Measurements from ENCODE around the gene C2orf74. TPM values are rescaled to one million over a fixed set of nuclear protein-coding genes. Genes with fewer than 3 reads are reported as not detected.
A peak's percentile ranks its signal among the peaks of the same experiment; 100 is the strongest.
"Not testable (repeated sequence)": the region's sequence is repeated elsewhere in the genome, so short reads cannot be mapped to it uniquely, and the experiment has no call there.

The C2orf74 gene
- total RNA-seq, 1 donor = 8.0 TPM

DNA sequence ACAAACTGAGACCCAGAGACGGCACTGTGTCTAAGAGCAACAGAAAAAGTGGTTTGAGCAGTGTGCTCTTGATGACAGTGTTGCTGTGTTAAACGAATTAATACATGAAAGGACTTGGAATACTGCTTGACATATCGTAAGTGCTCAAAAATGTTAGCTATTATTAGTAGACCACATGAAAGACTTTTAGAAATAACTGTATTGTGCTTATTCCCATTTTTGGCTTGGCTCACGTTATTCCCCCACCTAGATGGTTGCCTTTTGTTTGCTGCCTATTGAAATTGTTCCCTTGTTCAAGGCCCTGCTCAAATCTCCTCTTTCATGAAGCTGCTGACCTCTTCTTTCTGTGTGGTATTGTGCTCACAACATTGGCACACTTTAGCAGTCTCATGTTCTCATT, 27.8 kb upstream of the C2orf74 start:
- TF ChIP-seq, protein P1, sequence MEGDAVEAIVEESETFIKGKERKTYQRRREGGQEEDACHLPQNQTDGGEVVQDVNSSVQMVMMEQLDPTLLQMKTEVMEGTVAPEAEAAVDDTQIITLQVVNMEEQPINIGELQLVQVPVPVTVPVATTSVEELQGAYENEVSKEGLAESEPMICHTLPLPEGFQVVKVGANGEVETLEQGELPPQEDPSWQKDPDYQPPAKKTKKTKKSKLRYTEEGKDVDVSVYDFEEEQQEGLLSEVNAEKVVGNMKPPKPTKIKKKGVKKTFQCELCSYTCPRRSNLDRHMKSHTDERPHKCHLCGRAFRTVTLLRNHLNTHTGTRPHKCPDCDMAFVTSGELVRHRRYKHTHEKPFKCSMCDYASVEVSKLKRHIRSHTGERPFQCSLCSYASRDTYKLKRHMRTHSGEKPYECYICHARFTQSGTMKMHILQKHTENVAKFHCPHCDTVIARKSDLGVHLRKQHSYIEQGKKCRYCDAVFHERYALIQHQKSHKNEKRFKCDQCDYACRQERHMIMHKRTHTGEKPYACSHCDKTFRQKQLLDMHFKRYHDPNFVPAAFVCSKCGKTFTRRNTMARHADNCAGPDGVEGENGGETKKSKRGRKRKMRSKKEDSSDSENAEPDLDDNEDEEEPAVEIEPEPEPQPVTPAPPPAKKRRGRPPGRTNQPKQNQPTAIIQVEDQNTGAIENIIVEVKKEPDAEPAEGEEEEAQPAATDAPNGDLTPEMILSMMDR (IDR thresholded peaks at IDR 0.05; ENCODE audit: insufficient read depth, low read length) = no peak
- H3K4me3 ChIP-seq (ENCODE audit: low read depth, low read length) = no peak overlapping the region
- DNase-seq (ENCODE audit: low read depth) = no peak

DNA sequence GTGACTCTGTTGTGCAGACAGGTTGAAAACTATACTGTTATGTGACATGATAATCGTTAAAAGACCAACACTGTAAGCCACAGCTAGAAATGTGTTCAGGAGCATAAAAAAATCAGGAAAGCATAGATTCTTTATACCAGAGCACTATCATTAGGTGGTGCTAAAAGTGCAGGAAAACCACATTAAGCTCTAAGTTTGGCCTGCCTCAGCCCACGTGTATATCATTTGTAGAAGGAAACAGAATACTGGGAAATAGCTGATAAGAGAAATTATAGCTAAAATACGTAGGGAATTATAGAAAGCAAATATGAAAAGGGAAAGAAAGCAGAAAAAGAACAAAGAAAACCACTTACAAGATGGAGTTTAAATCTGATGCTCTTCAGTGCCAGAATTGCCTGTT, 26.5 kb upstream of the C2orf74 start:
- peak; percentile 78 for DNase-seq (ENCODE audit: low read depth)
- TF ChIP-seq, protein P1 (IDR thresholded peaks at IDR 0.05; ENCODE audit: insufficient read depth, low read length) = peak; percentile 52
- no peak overlapping the region for H3K4me3 ChIP-seq (ENCODE audit: low read depth, low read length)

DNA sequence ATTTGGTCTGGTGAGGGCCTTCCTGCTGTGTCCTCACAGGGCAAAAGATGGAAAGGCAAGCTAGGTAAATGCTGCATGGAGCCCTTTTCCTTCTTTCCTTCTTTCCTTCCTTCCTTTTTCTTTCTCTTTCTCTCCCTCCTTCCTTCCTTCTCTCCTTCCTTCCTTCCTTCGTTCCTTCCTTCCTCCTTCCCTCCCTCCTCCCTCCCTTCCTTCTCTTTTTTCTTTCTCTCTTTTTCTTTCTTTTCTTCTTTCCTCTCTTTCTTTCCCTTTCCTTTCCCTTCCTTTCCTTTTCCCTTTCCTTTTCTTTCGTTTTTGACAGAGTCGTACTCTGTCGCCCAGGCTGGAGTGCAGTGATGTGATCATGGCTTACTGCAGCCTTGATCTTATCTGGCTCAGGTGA, 23.1 kb upstream of the C2orf74 start:
- H3K4me3 ChIP-seq (ENCODE audit: low read depth, low read length) = no peak overlapping the region
- DNase-seq (ENCODE audit: low read depth) = no peak
- TF ChIP-seq, protein P1 (IDR thresholded peaks at IDR 0.05; ENCODE audit: insufficient read depth, low read length) = no peak

DNA sequence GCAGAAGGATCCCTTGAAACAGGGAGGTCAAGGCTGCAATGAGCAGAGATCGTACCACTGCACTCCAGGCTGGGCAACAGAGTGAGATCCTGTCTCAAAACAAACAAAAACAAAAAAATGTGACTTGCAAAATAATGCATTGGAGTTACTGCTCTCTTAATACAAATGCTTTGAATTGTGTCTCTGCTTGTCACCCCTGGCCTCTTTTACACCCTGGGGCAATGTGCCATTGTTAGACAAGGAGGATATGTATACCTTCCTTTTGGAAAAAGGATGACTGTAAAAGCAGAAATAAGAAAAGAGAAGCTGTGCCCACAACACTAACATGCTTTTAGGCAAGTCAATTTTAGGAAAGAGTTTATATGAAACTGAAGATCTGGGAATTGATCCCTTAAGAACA, 20.8 kb upstream of the C2orf74 start:
- TF ChIP-seq, protein P1 (IDR thresholded peaks at IDR 0.05; ENCODE audit: insufficient read depth, low read length) = no peak
- no peak for DNase-seq (ENCODE audit: low read depth)
- H3K4me3 ChIP-seq (ENCODE audit: low read depth, low read length) = no peak overlapping the region

DNA sequence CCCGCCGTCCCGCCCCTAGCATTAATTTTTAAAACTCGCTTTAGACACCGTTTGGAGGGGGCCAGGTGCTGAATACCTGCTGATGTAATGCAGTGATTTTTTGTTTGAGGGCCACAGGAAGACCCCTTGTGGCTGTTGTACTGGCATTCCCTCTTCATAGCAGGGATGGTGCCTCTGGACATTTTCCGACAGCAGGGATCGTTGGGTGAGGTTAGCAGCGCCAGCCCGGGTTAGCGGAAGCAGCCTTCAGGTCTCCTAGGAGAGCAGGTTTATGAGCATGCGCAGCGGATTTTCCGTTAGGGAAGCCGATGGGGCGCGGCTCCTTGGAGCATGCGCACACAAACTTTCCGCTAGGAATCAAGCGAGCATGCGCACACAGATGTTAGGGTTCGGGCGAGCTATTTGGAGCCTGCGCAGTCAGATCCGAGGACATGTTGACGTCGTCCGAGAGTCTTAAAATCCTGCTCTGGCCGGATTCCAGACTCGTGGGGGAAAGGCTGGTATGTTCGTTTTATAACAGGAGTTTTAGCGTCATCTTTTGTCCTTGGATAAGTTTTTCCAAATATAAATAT, 17.2 kb upstream of the C2orf74 start:
- H3K4me3 ChIP-seq (ENCODE audit: low read depth, low read length) = peak overlapping the region; percentile 94
- TF ChIP-seq, protein P1 (IDR thresholded peaks at IDR 0.05; ENCODE audit: insufficient read depth, low read length) = no peak
- peak; percentile 99 for DNase-seq (ENCODE audit: low read depth)

DNA sequence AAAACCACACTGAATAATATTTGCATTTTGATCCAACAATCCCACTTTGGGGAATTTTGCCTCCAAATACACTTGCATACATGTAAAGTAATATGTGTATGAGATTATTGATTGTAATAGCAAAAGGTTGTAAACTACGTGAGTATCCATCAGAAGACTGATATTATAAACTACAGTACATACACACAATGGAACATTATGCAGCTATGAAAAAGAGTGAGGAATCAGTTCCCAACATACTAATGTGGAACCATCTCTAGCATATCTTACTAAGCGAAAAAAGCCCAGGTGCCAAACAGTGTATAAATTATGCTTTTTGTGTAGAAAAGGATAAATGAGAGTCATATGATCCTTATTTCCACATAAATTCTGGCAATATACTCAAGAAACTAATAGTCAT, 16.0 kb upstream of the C2orf74 start:
- TF ChIP-seq, protein P1 (IDR thresholded peaks at IDR 0.05; ENCODE audit: insufficient read depth, low read length) = no peak
- H3K4me3 ChIP-seq (ENCODE audit: low read depth, low read length) = no peak overlapping the region
- DNase-seq (ENCODE audit: low read depth) = no peak

DNA sequence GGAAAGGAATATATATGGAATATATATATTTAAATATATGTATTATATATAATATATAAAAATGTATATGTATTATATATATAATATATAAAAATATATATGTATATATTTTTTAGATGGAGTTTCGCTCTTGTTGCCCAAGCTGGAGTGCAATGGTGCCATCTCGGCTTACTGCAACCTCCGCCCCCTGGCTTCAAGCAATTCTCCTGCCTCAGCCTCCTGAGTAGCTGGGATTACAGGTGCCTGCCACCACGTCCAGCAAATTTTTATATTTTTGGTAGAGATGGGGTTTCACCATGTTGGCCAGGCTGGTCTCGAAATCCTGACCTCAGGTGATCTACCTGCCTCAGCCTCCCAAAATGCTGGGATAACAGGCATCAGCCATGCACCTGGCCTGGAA, 13.9 kb upstream of the C2orf74 start:
- not testable (repeated sequence) for H3K4me3 ChIP-seq (ENCODE audit: low read depth, low read length); DNase-seq (ENCODE audit: low read depth)
